Hepatocyte (in vitro differentiated cells): ENCODE results near the gene APIP. TPM values are rescaled to one million over a fixed set of nuclear protein-coding genes. Genes with fewer than 3 reads are reported as not detected.

Experiments
- DNase-seq: peaks from one replicate; pipeline ENCODE4 v3.0.0-alpha.2; 2016; ENCODE audit warnings: low spot score
- H2AFZ ChIP-seq: fragments of 200-600 bp; sonication (generic); 2 replicates; pipeline ENCODE4 v1.6.0; 2016; ENCODE audit warnings: antibody characterized with exemption, mild to moderate bottlenecking
- H3K27ac ChIP-seq: fragments of 200-600 bp; sonication (generic); 2 replicates; pipeline ENCODE4 v1.5.1; 2016; ENCODE audit warnings: mild to moderate bottlenecking
- H3K27me3 ChIP-seq: fragments of 200-600 bp; sonication (generic); 2 replicates; pipeline ENCODE4 v1.6.1; 2016
- H3K36me3 ChIP-seq: fragments of 200-600 bp; sonication (generic); replicated peaks from 2 replicates; pipeline ENCODE4 v1.5.1; 2016; ENCODE audit warnings: low read depth; ENCODE audit not compliant: insufficient read depth
- H3K4me1 ChIP-seq: fragments of 200-600 bp; sonication (generic); 2 replicates; pipeline ENCODE4 v1.5.1; 2016; ENCODE audit warnings: mild to moderate bottlenecking, moderate library complexity; ENCODE audit not compliant: insufficient read depth
- H3K4me2 ChIP-seq: fragments of 200-600 bp; sonication (generic); 2 replicates; pipeline ENCODE4 v1.6.0; 2016
- H3K4me3 ChIP-seq: fragments of 200-600 bp; sonication (generic); 2 replicates; pipeline ENCODE4 v1.5.1; 2016; ENCODE audit warnings: mild to moderate bottlenecking
- H3K79me2 ChIP-seq: fragments of 200-600 bp; sonication (generic); 2 replicates; pipeline ENCODE4 v1.6.0; 2017; ENCODE audit warnings: mild to moderate bottlenecking
- H3K9me2 ChIP-seq: fragments of 200-600 bp; sonication (generic); replicated peaks from 2 replicates; pipeline ENCODE4 v1.6.0; 2017; ENCODE audit warnings: mild to moderate bottlenecking; ENCODE audit not compliant: insufficient read depth
- H3K9me3 ChIP-seq: fragments of 200-600 bp; sonication (generic); 2 replicates; pipeline ENCODE4 v1.5.1; 2016; ENCODE audit warnings: low read depth, mild to moderate bottlenecking
- H4K20me1 ChIP-seq: fragments of 200-600 bp; sonication (generic); 2 replicates; pipeline ENCODE4 v1.6.0; 2016; ENCODE audit warnings: mild to moderate bottlenecking; ENCODE audit not compliant: insufficient read depth, poor library complexity, severe bottlenecking
- CTCF ChIP-seq: fragments of 200-600 bp; sonication (generic); IDR thresholded peaks from 2 replicates; pipeline ENCODE4 v1.5.1; 2016; ENCODE audit warnings: antibody characterized with exemption, mild to moderate bottlenecking; ENCODE audit not compliant: poor library complexity
- EZH2 ChIP-seq: fragments of 200-600 bp; sonication (generic); IDR thresholded peaks from 2 replicates; pipeline ENCODE4 v1.6.1; 2016; ENCODE audit warnings: antibody characterized with exemption, mild to moderate bottlenecking, borderline replicate concordance
- EZH2phosphoT487 ChIP-seq: fragments of 200-600 bp; sonication (generic); IDR thresholded peaks from one replicate; pipeline ENCODE4 v1.6.1; 2018; ENCODE audit warnings: antibody characterized with exemption, mild to moderate bottlenecking, low read depth, moderate library complexity; ENCODE audit not compliant: unreplicated experiment, severe bottlenecking
- WGBS: methylation state at CpG from one replicate; pipeline ENCODE4 v1.1.6; 2016; ENCODE audit warnings: low lambda C conversion rate; ENCODE audit errors: missing lambda C conversion rate; 5-methylcytosine and 5-hydroxymethylcytosine counted together
- polyA plus RNA-seq: library from polyadenylated mRNA; unstranded; fragments of >200 nt; fragmentation: Nextera tagmentation; extraction: Ambion mirVana; gene quantifications from 2 replicates; pipeline ENCODE4 v1.2.1, GENCODE V29; 2016
- total RNA-seq: library from RNA; depleted of rRNA; stranded (reverse); fragments of >200 nt; gene quantifications from 2 replicates; pipeline ENCODE4 v1.2.3, GENCODE V29; 2014

Gene APIP
- total and polyA plus RNA-seq, 2 experiments from 2014 or later, result 25.9 to 26.8 TPM

GRCh38 chr11:34905666-34906065 lies 10.5 kb downstream of the APIP start:
- Histone ChIP-seq H3K79me2 (peaks cover 30% of the 10 kb centered on the region), H3K36me3 (no peaks in the 10 kb centered on the region), H3K4me3 (no peak overlapping the region), H3K9me2 (no peaks in the 10 kb centered on the region), H3K4me1 (no peaks in the 10 kb centered on the region), H3K9me3 (peaks cover 8% of the 10 kb centered on the region), H3K4me2 (no peak overlapping the region), H3K27ac (no peak overlapping the region), H4K20me1 (no peaks in the 10 kb centered on the region), H3K27me3 (no peaks in the 10 kb centered on the region), H2AFZ (no peak overlapping the region)
- DNase-seq, result no peak
- 90% methylated on average over 7 of the region's 7 CpGs for WGBS
- no peak for TF ChIP-seq EZH2
- no peak for TF ChIP-seq EZH2phosphoT487
- TF ChIP-seq CTCF, result no peak

GRCh38 chr11:34904421-34904955 lies 11.7 kb downstream of the APIP start:
- Histone ChIP-seq H3K36me3 (no peaks in the 10 kb centered on the region), H3K9me3 (peaks cover 17% of the 10 kb centered on the region), H3K9me2 (no peaks in the 10 kb centered on the region), H3K4me1 (no peaks in the 10 kb centered on the region), H4K20me1 (no peaks in the 10 kb centered on the region), H3K27me3 (no peaks in the 10 kb centered on the region), H2AFZ (no peak overlapping the region), H3K27ac (no peak overlapping the region), H3K4me3 (no peak overlapping the region), H3K79me2 (peaks cover 33% of the 10 kb centered on the region), H3K4me2 (no peak overlapping the region)
- 97% methylated on average over 3 of the region's 3 CpGs for WGBS
- TF ChIP-seq EZH2phosphoT487, result no peak
- no peak for TF ChIP-seq CTCF
- no peak for TF ChIP-seq EZH2
- no peak for DNase-seq

GRCh38 chr11:34899633-34900016 lies 16.6 kb downstream of the APIP start:
- Histone ChIP-seq H3K79me2 (peaks cover 9% of the 10 kb centered on the region), H3K9me3 (peaks cover 23% of the 10 kb centered on the region), H2AFZ (no peak overlapping the region), H3K9me2 (no peaks in the 10 kb centered on the region), H3K4me3 (no peak overlapping the region), H3K27ac (no peak overlapping the region), H3K27me3 (no peaks in the 10 kb centered on the region), H3K36me3 (no peaks in the 10 kb centered on the region), H3K4me1 (no peaks in the 10 kb centered on the region), H4K20me1 (no peaks in the 10 kb centered on the region), H3K4me2 (no peak overlapping the region)
- 99% methylated on average over 5 of the region's 5 CpGs for WGBS
- TF ChIP-seq EZH2 (no peak), CTCF (no peak), EZH2phosphoT487 (no peak)
- no peak for DNase-seq

- Histone ChIP-seq H2AFZ (no peak overlapping the region), H3K9me2 (no peaks in the 10 kb centered on the region), H3K9me3 (peaks cover 23% of the 10 kb centered on the region), H3K4me3 (no peak overlapping the region), H3K4me1 (no peaks in the 10 kb centered on the region), H3K4me2 (no peak overlapping the region), H3K79me2 (peaks cover 8% of the 10 kb centered on the region), H3K27ac (no peak overlapping the region), H3K27me3 (no peaks in the 10 kb centered on the region), H3K36me3 (no peaks in the 10 kb centered on the region), H4K20me1 (no peaks in the 10 kb centered on the region)
- 95% methylated on average over 9 of the region's 10 CpGs for WGBS
- no peak for DNase-seq
- TF ChIP-seq CTCF, result no peak
- TF ChIP-seq EZH2, result no peak
- TF ChIP-seq EZH2phosphoT487, result no peak
Observed at GRCh38 chr11:34898474-34898873, 17.7 kb downstream of the APIP start.
